Stomach (tissue), 9 donors: ENCODE data around the gene SKI. TPM values are rescaled to one million over a fixed set of nuclear protein-coding genes. Genes with fewer than 3 reads are reported as not detected.

Experiments
- DNase-seq, 2 donors: peaks; one replicate each; pipeline versions ENCODE4 v3.0.0 to v3.0.0-alpha.2; 2013 to 2019
- H3K27ac ChIP-seq, 5 donors: fragments of 200-600 bp in 4 of 5; sonication (generic) in 4 of 5; one replicate each; pipeline ENCODE4 v1.5.1; 2013 to 2019; ENCODE audit warnings: mild to moderate bottlenecking in 1 of 5, moderate library complexity in 1 of 5
- H3K27me3 ChIP-seq, 3 donors: fragments of 200-600 bp; sonication (generic); one replicate each; pipeline ENCODE4 v1.5.1; 2017 to 2019; ENCODE audit warnings: mixed run types in 1 of 3
- H3K36me3 ChIP-seq, 4 donors: fragments of 200-600 bp; sonication (generic); 1 replicate in 3 of 4; 2 replicates in 1 of 4; pipeline ENCODE4 v1.5.1; 2016 to 2019
- H3K4me1 ChIP-seq, 4 donors: fragments of 200-600 bp; sonication (generic); one replicate each; pipeline ENCODE4 v1.5.1; 2016 to 2019
- H3K4me3 ChIP-seq, 4 donors: fragments of 200-600 bp; sonication (generic) in 3 of 4; one replicate each; pipeline ENCODE4 v1.5.1; 2016 to 2019; ENCODE audit warnings: mild to moderate bottlenecking in 1 of 4
- H3K9me3 ChIP-seq, 4 donors: fragments of 200-600 bp; sonication (generic); one replicate each; pipeline ENCODE4 v1.5.1; 2016 to 2019
- CTCF ChIP-seq, 7 experiments: fragments of 450-650 bp in 4 of 7; fragments of 200-600 bp in 3 of 7; sonication (generic) in 3 of 7; IDR thresholded peaks; one replicate each; pipeline ENCODE4 v1.5.1; 2016 to 2019; ENCODE audit warnings: antibody characterized with exemption in 7 of 7, control low read depth in 2 of 7, mild to moderate bottlenecking in 1 of 7
- EP300 ChIP-seq: sonication (generic); formaldehyde crosslinking; IDR thresholded peaks from one replicate; pipeline ENCODE4 v1.6.1; 2017; ENCODE audit warnings: antibody characterized with exemption
- POLR2A ChIP-seq, 4 donors: fragments of 450-650 bp; IDR thresholded peaks; one replicate each; pipeline ENCODE4 v1.6.1; 2016; ENCODE audit warnings: antibody characterized with exemption in 4 of 4, control low read depth in 2 of 4, mild to moderate bottlenecking in 1 of 4, moderate library complexity in 1 of 4
- POLR2AphosphoS5 ChIP-seq, 3 donors: sonication (generic); formaldehyde crosslinking; IDR thresholded peaks; one replicate each; pipeline ENCODE4 v1.6.1; 2016; ENCODE audit warnings: antibody characterized with exemption in 3 of 3
- WGBS, 5 donors: extraction: QIAGEN DNeasy Blood & Tissue Kit in 3 of 5; methylation state at CpG; one replicate each; pipeline versions ENCODE4 v1.1.5 to v1.1.7; 2013 to 2018; 5-methylcytosine and 5-hydroxymethylcytosine counted together
- intact Hi-C: fragments of 100-400 bp; cut with DNase I; formaldehyde crosslinking; loops from one replicate; pipeline ENCODE4 v1.15.1; 2023; ENCODE audit warnings: low total_unique reads
- polyA plus RNA-seq, 3 donors: library from polyadenylated mRNA; stranded (reverse); fragments of 200-250 nt; gene quantifications; one replicate each; pipeline ENCODE4 v1.2.3, GENCODE V29; 2013
- total RNA-seq, 5 donors: library from RNA; depleted of rRNA; stranded (reverse); fragments of >200 nt; gene quantifications; one replicate each; pipeline versions ENCODE4 v1.1.0 to v1.2.3, GENCODE V29; 2014 to 2016
- donor health status: healthy with polysubstance abuse.
- donor health status: Bipolar disorder and iron deficiency.
- donor health status: healthy.

SKI gene
- total and polyA plus RNA-seq, 8 donors: 7.4 to 84.0 (median 21.0) TPM

- intact Hi-C loops: no loop called here
- peak in 1 of 2 donors; percentile 77 for DNase-seq
Measured at GRCh38 chr1:2275796-2276536, 47.8 kb downstream of the SKI start.

GRCh38 chr1:2276803-2277580, 48.9 kb downstream of the SKI start:
- 66 to 81% (median 76%) methylated on average over 11 to 12 of the region's 12 CpGs for WGBS, 5 donors
- H3K4me1 ChIP-seq: peaks cover 74 to 83% (median 82%) of the 10 kb centered on the region in 4 donors
- H3K9me3 ChIP-seq: no peaks in the 10 kb centered on the region
- H3K36me3 ChIP-seq: peaks cover 0 to 5% (median 2%) of the 10 kb centered on the region in 4 donors
- H3K4me3 ChIP-seq: no peak overlapping the region
- intact Hi-C loops: no loop called here
- TF ChIP-seq POLR2AphosphoS5 (IDR thresholded peaks at IDR 0.05) (no peak), CTCF (IDR thresholded peaks at IDR 0.05) (no peak), EP300 (no peak), POLR2A (IDR thresholded peaks at IDR 0.05) (no peak)
- H3K27ac ChIP-seq: peak overlapping the region in 3 of 5 donors; percentile 59 to 75 (median 72)
- no peak for DNase-seq
- H3K27me3 ChIP-seq: no peaks in the 10 kb centered on the region

More at GRCh38 chr1:2275796-2276536, 47.8 kb downstream of the SKI start:
- TF ChIP-seq POLR2AphosphoS5 (IDR thresholded peaks at IDR 0.05): no peak
- TF ChIP-seq CTCF (IDR thresholded peaks at IDR 0.05): peak in 1 of 7 experiments; percentile 8
- no peak for TF ChIP-seq POLR2A (IDR thresholded peaks at IDR 0.05)
- H3K27me3 ChIP-seq: no peaks in the 10 kb centered on the region
- no peaks in the 10 kb centered on the region for H3K9me3 ChIP-seq
- peaks cover 84 to 94% (median 92%) of the 10 kb centered on the region in 4 donors for H3K4me1 ChIP-seq
- H3K36me3 ChIP-seq: peaks cover 0 to 5% (median 2%) of the 10 kb centered on the region in 4 donors
- H3K27ac ChIP-seq: peak overlapping the region; percentile 34 to 75 (median 63)
- WGBS, 5 donors: 19 to 28% (median 26%) methylated on average over 12 to 14 of the region's 14 CpGs
- no peak overlapping the region for H3K4me3 ChIP-seq

GRCh38 chr1:2277741-2278488, 49.8 kb downstream of the SKI start:
- TF ChIP-seq POLR2AphosphoS5 (IDR thresholded peaks at IDR 0.05) (no peak), EP300 (no peak), POLR2A (IDR thresholded peaks at IDR 0.05) (no peak), CTCF (IDR thresholded peaks at IDR 0.05) (no peak)
- Histone ChIP-seq H3K36me3 (peaks cover 0 to 5% (median 2%) of the 10 kb centered on the region in 4 donors), H3K27me3 (no peaks in the 10 kb centered on the region), H3K4me3 (no peak overlapping the region), H3K27ac (peak overlapping the region in 4 of 5 donors; percentile 49 to 77 (median 66)), H3K4me1 (peaks cover 65 to 79% (median 74%) of the 10 kb centered on the region in 4 donors), H3K9me3 (no peaks in the 10 kb centered on the region)
- intact Hi-C loops: no loop called here
- DNase-seq: no peak
- 86 to 93% (median 92%) methylated on average over 19 to 25 of the region's 25 CpGs for WGBS, 5 donors
